Measurements from ENCODE around the gene SASS6.

SASS6 gene, protein sequence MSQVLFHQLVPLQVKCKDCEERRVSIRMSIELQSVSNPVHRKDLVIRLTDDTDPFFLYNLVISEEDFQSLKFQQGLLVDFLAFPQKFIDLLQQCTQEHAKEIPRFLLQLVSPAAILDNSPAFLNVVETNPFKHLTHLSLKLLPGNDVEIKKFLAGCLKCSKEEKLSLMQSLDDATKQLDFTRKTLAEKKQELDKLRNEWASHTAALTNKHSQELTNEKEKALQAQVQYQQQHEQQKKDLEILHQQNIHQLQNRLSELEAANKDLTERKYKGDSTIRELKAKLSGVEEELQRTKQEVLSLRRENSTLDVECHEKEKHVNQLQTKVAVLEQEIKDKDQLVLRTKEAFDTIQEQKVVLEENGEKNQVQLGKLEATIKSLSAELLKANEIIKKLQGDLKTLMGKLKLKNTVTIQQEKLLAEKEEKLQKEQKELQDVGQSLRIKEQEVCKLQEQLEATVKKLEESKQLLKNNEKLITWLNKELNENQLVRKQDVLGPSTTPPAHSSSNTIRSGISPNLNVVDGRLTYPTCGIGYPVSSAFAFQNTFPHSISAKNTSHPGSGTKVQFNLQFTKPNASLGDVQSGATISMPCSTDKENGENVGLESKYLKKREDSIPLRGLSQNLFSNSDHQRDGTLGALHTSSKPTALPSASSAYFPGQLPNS

GRCh38 chr1:100132566-100133477 is at the start of gene SASS6, which contains the start of gene TRMT13:
SASS6 (minus strand) TSS chr1:100132930; CDS start chr1:100132814, 116 bp downstream.
TRMT13 (plus strand) TSS chr1:100133163; CDS start chr1:100133169, 6 bp downstream.
- peak; percentile 97 for DNase-seq (ENCODE audit: low spot score)

DNA sequence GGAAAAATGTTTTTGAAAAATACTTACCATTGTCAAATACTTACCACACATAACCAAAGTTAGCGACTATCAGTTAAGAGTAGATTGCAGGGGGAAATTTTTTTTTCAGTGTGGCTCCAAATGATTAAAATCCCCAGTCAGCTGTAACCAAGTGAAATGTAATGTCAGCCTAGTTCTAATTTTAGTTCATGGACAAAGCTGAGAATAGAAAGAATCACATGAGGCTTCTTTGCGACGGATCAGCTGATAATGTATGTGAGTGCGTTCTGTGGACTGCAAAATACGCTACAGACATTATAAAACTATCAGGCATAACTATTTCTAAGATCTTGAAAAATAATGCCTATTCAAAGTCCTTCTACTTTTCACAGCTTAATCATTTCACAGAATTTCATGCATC is 45.4 kb upstream of the SASS6 start, which contains the start of gene LRRC39:
TSS of gene LRRC39 (minus strand) at position 166 of the 400 bp plus-strand sequence. CDS start 9,740 bp downstream, outside the sequence.
- DNase-seq (ENCODE audit: low spot score), result no peak

- DNase-seq (ENCODE audit: low spot score), result no peak
These were observed 44.7 kb upstream of the SASS6 start for GRCh38 chr1:100177295-100178041.

GRCh38 chr1:100168051-100168450 is 35.3 kb upstream of the SASS6 start:
- DNase-seq (ENCODE audit: low spot score), result no peak

DNA sequence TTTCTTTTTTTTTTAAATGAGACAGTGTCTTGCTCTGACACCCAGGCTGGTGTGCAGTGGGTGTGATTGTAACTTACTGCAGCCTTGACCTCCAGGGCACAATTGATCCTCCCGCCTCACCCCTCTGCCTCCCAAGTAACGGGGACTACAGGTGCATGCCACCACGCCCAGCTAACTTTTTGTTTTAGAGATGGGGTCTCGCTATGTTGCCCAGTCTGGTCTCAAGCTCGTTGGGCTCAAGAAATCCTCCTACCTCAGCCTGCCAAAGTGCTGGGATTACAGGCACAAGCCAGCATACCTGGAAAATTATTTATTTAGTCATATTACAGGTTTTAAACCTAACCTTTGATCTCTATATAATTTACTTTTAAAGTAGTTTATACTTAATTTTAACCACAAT is 32.0 kb upstream of the SASS6 start:
- DNase-seq (ENCODE audit: low spot score), result no peak

DNA sequence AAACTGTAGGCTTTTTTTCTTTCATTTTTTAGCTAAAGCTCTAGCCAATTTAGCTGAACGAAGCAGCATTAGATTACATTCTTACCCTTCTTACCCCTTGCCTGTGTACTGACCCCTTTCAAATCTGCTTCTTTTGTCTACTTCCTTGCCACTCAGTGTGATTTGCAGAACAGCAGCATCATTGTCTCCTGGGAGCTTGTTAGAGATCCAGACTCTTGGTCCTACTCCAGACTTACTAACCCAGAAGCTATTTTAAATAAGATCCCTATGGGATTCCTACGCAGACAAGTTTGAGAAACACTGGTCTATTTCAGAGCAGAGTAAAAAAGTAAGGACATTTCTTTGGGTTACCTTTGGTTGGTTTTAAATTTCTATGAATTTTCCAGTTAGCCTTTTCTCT is 31.5 kb upstream of the SASS6 start:
- no peak for DNase-seq (ENCODE audit: low spot score)

DNA sequence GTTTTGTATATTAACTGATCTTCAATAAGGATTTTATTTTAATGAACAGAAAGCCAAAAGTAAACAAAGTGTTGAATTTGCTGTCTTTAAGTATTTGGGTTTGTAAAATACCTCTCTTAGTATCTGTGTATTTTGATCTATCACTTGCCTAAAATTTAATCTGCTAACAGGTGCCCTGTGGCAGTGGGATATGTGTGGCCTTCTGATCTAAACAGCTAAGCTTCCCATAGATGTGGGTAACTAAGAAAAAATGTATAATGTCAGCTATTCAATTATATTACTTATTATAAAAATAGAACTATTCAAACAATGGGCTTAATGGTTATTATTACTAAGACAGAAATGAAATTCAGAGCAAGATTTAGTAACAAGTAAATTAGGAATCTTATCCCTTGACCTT is 30.2 kb upstream of the SASS6 start:
- no peak for DNase-seq (ENCODE audit: low spot score)

DNA sequence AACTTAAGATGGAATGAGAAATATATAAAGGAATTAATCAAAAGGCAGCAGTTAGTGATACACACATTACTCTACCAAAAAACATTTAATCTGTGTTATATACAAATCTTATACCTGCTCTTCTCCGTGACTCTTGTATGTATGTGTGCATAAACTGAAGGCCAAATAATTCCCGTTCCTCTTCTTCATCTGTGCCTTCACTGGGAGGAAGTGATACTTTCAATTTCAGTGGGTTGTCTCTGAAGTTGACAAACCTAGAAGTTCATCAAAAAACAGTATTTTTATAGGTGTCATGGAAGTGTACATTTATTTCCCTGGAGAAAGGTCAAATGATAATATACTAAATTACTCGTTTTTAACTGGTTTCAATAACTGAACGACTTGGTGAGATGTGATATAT is 19.5 kb upstream of the SASS6 start:
- no peak for DNase-seq (ENCODE audit: low spot score)

GRCh38 chr1:100151679-100152078 is 18.9 kb upstream of the SASS6 start:
- DNase-seq (ENCODE audit: low spot score), result no peak

- no peak for DNase-seq (ENCODE audit: low spot score)
These were observed 15.1 kb upstream of the SASS6 start for GRCh38 chr1:100147875-100148274.

DNA sequence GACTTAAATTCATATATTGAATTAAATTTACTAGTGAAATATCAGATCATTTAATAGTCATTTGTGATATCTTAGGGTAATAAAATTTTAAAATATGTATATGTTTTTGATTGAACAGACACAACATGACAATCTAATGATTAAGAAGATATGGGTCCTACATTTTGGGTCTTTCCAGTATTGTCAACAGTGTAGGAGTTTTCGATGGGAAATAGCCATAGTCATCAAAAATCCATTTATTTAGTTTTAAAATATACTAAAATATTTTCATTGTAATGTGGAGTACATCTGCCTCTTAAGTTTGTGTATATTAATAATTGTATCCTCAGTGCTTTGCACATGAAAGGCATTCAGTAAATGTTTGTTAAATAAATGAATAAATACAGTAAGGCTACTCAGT is 14.2 kb upstream of the SASS6 start:
- DNase-seq (ENCODE audit: low spot score), result no peak

GRCh38 chr1:100145116-100145515 is 12.4 kb upstream of the SASS6 start:
- no peak for DNase-seq (ENCODE audit: low spot score)

DNA sequence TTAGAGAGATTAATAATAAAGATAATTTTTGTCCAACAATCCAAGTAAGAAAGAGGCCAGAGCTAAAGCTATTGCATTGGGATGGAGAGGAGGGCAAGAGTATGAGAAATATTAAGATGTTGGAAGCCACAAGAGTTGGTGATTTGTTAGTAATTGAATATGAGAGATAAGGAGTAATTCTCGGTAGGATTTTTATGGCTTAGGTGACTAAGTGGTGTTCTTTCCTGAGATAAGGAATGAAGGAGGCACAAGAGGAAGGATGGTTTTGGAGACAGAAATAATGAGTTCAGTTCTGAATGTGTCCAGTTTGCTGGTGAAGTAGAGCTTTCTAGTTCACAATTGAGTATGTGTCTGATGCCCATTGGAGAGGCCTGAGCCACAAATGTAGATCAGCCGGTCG is 9.6 kb upstream of the SASS6 start:
- no peak for DNase-seq (ENCODE audit: low spot score)

- DNase-seq (ENCODE audit: low spot score), result no peak
These were observed 8.5 kb upstream of the SASS6 start for GRCh38 chr1:100141192-100141591.

GRCh38 chr1:100137602-100138001 is 4.9 kb upstream of the SASS6 start:
- DNase-seq (ENCODE audit: low spot score), result no peak

GRCh38 chr1:100134872-100135271 is 2.1 kb upstream of the SASS6 start:
- no peak for DNase-seq (ENCODE audit: low spot score)

- DNase-seq (ENCODE audit: low spot score), result no peak
These were observed 1.1 kb downstream of the SASS6 start for GRCh38 chr1:100131623-100132022.

DNA sequence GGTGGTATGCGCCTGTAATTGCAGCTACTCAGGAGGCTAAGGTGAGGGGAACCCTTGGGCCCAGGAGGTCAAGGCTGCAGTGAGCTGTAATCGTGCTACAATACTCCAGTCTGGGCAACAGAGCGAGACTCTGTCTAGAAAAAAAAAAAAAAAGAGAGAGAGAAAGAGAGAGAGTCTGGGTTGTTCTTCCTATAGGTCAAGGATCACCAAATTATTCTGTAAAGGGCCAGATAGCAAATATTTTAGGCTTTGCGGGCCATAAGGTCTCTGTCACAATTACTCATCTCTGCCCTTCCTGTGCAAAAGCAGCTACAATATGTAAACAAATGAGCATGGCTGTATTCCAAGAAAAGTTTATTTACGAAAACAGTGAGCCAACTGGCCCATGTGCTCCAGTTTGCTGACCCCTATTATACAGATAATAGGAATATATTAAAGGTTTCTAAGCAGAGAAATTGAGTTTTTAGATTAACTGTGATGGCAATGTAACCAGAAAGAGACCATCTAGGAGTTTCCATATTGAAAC is 2.1 kb downstream of the SASS6 start:
- DNase-seq (ENCODE audit: low spot score), result no peak

- DNase-seq (ENCODE audit: low spot score), result no peak
These were observed 5.5 kb downstream of the SASS6 start for GRCh38 chr1:100127226-100127625.

DNA sequence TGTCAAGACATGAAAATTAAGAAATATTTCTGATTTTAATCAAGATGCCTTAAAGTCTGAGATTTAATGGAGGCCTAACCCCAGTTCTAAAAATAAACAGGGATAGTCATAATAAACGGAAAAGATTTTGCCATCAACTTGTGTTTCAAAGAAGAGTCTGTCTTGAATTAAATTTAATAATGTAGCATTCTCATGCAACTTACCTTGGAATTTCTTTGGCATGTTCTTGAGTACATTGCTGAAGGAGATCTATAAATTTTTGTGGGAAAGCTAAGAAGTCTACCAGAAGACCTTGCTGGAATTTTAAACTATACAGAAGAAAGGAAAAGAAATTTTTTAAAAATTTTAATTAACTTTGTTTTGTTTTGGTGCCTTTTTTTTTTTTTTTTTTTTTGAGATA is 10.6 kb downstream of the SASS6 start:
- no peak for DNase-seq (ENCODE audit: low spot score)

DNA sequence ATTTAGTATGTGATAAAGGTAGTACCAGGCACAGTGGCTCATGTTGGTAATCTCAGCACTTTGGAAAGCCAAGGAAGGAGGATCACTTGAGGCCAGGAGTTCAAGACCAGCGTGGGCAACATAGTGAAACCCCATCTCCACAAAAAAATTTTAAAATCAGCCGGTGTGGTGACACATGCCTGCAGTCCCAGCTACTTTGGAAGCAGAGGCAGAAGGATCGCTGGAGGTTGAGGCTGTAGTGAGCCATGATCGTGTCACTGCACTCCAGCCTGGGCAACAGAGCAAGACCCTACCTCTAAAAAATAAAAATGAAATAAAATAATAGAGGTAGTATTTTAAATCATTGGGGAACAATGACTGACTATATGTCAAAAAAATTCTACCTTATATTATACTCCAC is 17.2 kb downstream of the SASS6 start:
- DNase-seq (ENCODE audit: low spot score), result no peak
